Stimulated activated CD4-positive, alpha-beta T cell treated with anti-CD3 and anti-CD28 coated beads, Interleukin-4, amount 100 ng/mL, for 48 hours (primary cell): Measurements from ENCODE around the gene C2CD2.
"Not testable (repeated sequence)": the region's sequence is repeated elsewhere in the genome, so short reads cannot be mapped to it uniquely, and the experiment has no call there.

Experiments
- DNase-seq, 2 donors: peaks; one replicate each; pipeline ENCODE4 v3.0.0-alpha.2; 2020; ENCODE audit warnings: low read depth in 2 of 2

Gene C2CD2

GRCh38 chr21:41953831-41954653, at the start of gene C2CD2:
Gene C2CD2 (minus strand): TSS chr21:41954018. CDS start chr21:41953648, 370 bp downstream.
- DNase-seq: peak; percentile 17 to 20

- peak in 1 of 2 donors; percentile 30 for DNase-seq
Measured at GRCh38 chr21:42003051-42003461, 49.2 kb upstream of the C2CD2 start.

DNA sequence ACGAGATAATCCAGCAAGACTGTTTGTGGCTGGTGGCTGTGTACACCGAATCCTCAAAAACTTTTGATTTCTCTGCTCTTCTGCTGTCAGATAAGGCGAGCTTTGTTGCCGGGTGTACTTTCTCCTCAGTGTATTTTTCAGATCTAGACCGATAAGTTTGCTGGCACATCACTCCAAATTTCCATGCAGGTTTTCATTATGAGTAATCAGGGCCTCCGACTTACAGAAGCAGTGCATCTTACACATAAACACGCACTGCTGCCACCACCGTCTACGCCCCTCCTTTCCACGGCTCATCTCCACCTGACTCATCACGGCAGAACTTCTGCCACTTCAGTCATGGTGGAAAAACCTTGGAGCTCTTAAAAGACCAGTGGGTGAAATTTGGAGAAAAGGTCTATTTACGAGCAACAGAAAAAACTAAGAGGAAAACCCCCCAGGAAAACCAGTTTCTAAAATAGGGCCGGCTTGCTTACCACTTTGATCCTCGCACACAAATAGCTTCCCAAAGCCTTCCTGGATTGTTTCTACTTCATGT, 48.7 kb upstream of the C2CD2 start:
- peak; percentile 51 to 75 for DNase-seq

DNA sequence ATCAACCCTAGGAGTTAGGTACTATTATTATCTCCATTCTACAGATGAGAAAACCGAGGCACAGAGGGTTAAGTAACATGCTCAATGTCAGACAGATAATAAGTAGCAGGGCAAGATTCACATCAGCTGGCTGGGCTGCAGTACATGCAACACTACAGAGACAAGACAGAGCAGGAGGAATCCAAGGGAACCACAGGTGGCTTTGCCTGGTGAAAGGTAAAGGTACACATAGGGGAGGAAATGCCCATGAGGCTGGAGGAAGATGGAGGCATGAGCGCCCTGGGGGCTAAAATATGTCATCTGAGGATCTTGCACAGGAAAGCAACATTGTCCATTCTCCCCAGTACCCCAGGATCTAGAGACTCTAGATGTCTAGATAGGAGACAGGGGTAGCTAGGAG, 48.0 kb upstream of the C2CD2 start:
- no peak for DNase-seq

DNA sequence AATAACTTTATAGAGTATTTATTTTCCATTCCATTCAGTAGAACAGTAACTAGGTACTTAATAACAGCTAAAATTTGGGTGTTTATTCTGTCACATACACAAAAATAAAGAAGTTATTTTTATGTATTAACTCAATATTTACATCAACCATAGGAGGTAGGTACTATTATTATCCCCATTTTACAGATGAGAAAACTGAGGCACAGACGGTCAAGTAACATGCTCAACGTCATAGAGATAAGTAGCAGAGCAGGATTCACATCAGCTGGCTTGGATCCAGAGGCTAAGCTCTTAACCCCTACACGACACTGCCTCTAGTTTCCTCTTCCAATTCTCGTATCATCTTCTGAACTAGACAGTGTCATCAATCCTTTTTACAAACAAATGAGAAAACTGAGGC, 47.1 kb upstream of the C2CD2 start:
- no peak for DNase-seq

- no peak for DNase-seq
Measured at GRCh38 chr21:41997657-41998056, 43.8 kb upstream of the C2CD2 start.

- DNase-seq: no peak
Measured at GRCh38 chr21:41995577-41995976, 41.8 kb upstream of the C2CD2 start.

DNA sequence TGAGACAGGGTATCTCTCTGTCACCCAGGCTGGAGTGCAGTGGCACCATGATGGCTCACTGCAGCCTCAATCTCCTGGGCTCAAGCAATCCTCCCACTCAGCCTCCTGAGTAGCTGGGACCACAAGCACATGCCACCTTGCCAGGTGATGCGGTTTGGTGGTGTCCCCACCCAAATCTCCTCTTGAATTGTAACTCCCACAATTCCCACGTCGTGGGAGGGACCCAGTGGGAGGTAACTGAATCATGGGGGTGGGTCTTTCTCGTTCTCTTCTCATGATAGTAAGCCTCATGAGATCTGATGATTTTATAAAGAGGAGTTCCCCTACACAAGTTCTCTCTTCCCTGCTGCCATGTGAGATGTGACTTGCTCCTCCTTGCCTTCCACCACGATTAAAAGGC, 40.8 kb upstream of the C2CD2 start:
- DNase-seq: not testable (repeated sequence)

- no peak for DNase-seq
Measured at GRCh38 chr21:41993744-41994143, 39.9 kb upstream of the C2CD2 start.

DNA sequence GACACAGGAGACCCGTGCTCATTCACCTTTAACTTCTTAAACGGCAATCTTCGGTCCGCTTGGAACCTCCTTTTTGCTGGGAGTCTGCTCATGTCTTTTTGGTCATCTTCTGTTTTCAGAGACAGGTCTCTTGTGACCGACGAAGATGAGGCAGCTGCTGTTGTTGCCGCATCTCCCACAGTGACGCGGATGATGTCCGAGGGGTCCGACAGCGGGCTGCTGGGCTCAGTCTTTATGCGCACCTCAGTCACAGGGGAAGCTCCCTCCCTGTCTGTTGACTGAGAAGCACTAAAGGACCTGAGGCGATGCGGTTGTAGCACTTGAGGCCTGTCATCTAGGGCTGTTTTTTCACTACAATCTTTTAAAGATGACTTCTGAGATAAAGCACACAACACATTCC, 38.8 kb upstream of the C2CD2 start:
- no peak for DNase-seq

- no peak for DNase-seq
Measured at GRCh38 chr21:41991659-41992058, 37.8 kb upstream of the C2CD2 start.

DNA sequence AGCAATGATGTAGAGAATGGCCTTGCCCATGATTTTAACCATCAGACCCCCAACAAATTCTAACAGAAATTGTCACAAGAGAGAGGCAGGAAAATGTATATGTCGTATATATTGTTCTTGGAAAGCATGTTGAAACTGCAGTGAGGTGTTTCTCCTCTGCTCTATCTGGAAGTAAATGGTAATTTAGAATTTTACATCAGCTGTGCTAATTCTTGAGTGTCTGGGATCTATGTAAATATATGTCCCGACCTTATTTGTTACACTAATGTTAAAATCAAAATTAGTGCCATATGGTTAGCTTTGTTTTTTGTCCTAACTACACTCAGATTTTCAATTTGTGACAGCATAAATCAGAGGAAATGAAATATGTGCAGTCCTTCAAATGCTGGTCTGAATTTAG, 35.9 kb upstream of the C2CD2 start:
- no peak for DNase-seq

GRCh38 chr21:41987310-41987709, 33.5 kb upstream of the C2CD2 start:
- DNase-seq: no peak

DNA sequence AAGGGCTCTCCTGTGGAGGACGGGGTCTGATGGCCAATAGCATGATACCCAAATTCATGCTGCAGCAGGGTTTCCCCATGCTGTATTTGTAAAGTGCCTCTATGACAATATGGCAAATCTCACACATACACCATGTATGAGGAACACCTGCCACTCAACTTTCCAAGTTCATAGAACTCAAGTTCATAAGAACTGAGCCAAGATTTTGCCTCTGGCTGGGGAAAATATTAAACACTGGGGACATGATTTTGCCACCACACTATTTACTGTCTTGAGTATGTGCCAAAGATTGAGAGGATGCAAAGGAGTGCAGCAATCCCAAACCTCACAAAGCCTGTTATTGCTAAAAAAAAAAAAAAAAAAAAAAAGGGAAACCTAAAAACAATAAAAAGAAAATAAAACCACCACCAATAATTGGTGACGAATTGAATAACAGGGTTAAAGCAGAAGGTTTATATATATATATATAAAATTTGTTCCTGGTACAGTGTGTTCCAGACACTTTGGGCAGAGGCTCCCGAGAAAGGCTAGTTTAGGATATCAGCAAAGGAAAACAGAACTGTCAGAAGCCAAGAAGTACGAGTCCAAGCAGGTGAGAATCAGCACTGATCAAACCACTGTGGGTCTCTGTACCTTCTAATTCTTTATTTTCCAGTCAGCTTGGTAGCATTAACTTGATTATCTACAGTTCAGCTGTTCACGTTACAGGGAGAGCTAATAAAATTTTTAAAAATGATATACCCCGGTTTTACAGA, 32.0 kb upstream of the C2CD2 start:
- DNase-seq: no peak

- DNase-seq: no peak
Measured at GRCh38 chr21:41983229-41983628, 29.4 kb upstream of the C2CD2 start.

GRCh38 chr21:41980561-41980960, 26.7 kb upstream of the C2CD2 start:
- DNase-seq: no peak

- no peak for DNase-seq
Measured at GRCh38 chr21:41979751-41980369, 26.0 kb upstream of the C2CD2 start.

DNA sequence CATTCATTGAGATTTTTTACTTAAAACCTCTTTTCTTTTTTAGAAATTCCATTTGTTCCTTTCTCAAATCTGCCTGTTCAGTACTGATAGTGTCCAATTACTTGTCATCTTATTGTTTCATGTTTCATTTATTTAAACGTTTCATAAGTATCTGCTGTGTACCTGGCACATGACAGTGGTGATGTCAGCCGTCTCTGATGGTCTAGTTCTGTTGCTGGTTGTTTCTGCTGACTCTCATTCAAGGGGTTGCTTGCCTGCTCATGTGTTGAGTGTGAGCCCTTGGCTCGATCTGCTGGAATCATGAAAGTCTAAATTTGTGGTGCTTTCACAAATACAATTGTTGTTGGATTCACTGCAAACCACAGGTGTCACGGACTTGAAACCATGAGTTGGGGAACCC, 25.5 kb upstream of the C2CD2 start:
- DNase-seq: no peak

GRCh38 chr21:41977034-41977950, 23.5 kb upstream of the C2CD2 start:
- DNase-seq: no peak

- DNase-seq: no peak
Measured at GRCh38 chr21:41976611-41977010, 22.8 kb upstream of the C2CD2 start.
